GM19023 (cell line): ENCODE measurements around the gene MAPKBP1.

Experiments
- ATAC-seq: cut with Tn5 transposase; IDR thresholded peaks from one replicate; pipeline ENCODE4 v1.9.1; 2021; ENCODE audit warnings: mild to moderate bottlenecking, moderate library complexity; ENCODE audit not compliant: unreplicated experiment

Gene MAPKBP1

GRCh38 chr15:41847981-41848380 lies 73.7 kb downstream of the MAPKBP1 start:
- ATAC-seq: no peak

GRCh38 chr15:41848631-41849030 lies 74.3 kb downstream of the MAPKBP1 start:
- ATAC-seq: no peak

DNA sequence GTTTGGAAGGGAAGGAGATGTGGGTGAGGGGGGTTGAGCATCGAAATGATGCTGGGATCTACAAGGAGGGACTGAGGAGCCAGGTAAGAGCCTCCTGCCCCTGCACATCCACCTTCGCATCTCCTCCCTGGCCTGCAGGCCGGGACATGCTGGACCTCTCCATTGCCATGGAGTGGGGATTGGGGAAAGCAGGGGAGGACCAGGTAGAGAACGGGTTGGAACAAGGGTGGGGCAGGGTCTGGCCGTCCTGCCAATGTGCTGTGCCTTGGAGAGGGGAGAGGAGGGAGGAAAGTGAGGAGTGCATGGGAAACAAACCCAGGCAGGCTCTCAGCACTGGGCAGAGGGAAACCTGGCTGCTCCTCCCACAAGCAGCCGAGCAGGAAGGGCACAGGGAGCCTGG lies 74.9 kb downstream of the MAPKBP1 start:
- ATAC-seq: no peak

DNA sequence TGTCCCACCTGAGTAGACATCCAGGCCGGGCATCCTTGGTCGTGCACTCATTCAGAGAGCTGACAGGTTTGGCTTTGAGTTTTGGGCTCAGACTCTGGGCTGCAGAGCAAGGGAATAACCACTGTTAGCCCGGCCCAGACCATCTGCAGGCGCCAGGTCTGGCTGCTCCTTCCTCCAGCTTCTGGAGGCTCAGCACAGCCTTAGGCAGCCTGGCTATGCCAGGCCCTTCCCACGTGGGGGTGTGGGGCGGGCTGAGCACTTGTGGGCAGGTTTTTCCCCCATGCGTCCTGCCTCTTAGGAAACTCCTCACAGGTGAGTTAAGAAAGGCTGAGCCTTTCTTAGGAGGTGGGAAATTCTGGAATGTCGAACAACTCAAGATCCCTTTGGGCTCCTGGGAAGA lies 75.6 kb downstream of the MAPKBP1 start:
- ATAC-seq: no peak

- ATAC-seq: no peak
Observed at GRCh38 chr15:41850482-41851166, 76.3 kb downstream of the MAPKBP1 start.

DNA sequence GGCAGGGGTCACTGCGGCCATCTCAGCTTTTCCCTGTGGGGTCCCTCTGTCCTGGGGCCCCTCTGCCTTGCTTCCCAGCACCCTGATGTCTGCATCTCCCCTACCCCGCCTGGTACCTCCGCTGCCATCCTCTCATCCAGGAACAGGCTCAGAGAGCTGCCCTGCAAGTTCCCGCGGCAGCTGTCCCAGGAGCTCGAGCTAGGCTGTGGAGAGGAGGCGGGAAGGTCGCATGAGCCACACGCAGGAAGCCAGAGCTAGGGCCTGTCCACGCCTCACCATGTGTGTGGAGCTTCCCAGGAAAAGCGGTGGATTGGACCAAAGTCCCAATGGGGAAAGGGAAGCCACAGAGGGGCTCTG lies 76.9 kb downstream of the MAPKBP1 start:
- no peak for ATAC-seq

DNA sequence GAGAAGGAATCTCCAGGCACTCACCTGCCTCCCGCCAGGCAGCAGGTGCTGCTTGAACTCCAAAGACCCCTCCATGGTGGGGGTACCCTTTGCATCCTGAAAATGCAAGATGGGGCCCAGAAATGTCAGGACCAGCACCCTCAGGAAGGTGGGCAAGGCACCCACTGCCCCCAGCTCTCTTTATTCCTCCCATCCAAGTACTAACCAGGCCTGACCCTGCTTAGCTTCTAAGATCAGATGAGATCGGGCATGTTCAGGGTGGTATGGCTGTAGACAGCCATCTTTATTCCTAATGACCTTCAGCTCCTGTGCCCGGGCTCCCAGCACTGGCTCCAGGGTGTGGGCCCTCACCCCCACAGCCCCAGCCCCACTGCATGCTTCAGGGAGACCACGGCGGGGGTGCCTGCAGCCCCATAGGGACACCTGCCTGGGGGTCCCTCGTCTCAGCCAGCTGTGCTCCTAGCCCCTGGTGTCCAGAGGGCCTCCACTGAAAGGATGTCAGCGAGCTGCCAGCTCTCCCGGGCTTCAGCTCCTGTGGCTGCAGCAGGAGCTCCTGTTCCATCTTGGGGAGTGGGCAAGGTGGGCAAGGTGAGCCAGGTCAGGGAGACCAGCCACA lies 77.6 kb downstream of the MAPKBP1 start:
- no peak for ATAC-seq

GRCh38 chr15:41852736-41853590 lies 78.7 kb downstream of the MAPKBP1 start:
- ATAC-seq: no peak

DNA sequence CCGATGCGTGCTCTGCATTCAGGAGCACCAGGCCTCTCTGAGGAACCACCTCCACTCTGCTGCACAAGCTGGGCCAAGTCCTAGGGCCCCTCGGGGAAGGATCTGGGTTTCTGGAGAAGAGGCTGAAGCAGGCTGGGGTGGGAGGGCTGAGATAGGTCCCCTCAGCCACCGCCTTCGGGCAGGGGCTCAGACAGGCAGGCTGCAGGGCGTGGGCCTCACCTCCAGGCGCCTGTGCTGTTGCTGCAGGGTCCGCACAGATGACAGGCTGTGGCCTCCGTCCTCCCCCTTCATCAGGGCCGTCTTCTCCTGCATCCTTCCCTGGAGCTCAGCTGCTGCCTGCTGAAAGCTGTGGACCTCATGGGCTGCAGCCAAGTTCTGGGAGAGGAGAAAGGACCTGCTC lies 79.5 kb downstream of the MAPKBP1 start:
- ATAC-seq: no peak

DNA sequence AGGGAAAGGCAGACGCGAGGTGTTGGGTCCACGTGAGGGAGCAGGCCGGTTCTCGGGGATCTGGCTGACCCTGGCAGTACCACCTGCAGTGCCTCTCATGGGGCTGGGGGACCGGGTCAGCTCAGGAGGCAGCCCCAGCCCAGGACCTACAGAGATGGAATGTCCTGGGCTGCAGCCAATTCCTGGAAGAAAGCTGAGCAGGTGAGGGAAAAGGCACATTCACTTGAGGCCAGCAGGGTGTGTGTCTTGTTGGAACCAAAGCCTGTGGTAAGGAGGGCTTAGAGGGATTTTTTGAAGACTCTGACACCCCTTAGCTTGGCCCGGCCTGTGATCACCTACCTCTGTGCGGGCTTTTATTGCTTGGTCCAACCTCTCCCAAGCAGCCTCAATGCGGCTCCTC lies 80.2 kb downstream of the MAPKBP1 start:
- ATAC-seq: no peak

GRCh38 chr15:41855261-41855961 lies 81.1 kb downstream of the MAPKBP1 start:
- ATAC-seq: no peak

- no peak for ATAC-seq
Observed at GRCh38 chr15:41856262-41856661, 82.0 kb downstream of the MAPKBP1 start.

DNA sequence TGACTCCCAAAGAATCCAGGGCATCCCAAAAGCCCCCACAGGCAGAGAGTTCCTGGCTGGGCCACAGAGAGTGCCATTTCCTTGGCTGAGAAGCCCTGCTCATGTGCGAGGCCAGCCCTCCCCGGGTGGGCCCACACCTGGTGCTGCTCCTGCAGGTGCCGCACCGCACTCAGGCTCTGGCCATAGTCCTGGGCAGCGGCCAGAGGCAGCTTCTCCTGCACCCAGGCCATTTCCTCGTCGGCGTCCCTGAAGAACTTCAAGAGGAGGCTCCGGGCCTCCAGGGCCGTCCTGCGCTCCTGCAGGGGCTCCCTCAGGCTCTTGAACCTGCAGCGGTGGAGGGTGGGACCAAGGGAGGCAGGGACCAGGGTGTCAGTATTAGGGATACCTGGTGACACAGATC lies 82.4 kb downstream of the MAPKBP1 start:
- no peak for ATAC-seq

DNA sequence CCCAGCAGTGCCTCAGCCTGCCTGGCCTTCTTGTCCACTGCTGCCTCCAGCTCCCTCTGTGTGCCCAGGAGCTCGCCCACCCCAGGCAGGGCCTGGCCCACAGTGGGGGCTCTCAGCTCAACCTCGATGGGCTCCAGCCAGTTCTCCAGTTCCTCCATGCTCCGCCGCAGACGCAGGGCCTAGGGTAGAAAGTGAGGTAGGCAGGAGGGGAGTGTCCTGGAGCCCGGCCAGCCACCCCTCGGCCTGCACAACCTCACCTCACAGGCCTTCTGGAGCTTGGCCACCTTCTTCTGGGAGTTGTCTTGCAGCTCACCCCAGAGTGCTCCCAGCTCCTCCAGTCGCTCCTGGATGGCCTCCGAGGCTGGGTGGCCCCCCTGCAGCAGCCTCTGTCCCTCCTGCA lies 83.0 kb downstream of the MAPKBP1 start:
- no peak for ATAC-seq

DNA sequence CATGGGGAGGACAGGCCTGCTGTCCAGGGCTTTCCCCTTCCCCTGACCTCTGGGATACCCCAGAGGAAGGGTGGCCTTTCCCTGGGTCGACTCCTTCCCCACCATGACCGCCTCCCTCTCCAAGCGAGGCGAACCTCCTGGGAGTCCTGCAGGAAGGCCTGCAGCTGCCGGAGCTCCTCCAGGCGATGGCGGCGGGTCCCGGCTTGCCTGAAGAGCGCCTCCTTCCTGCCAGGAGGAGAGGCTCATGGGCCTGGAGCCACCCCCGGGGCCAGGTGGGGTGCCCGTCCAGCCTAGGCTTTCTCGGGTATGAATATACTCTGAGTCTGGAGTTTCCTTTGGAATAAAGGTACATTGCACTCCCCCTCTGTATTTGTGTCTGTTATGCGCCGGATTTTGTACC lies 84.5 kb downstream of the MAPKBP1 start:
- no peak for ATAC-seq

- no peak for ATAC-seq
Observed at GRCh38 chr15:41860049-41860828, 86.0 kb downstream of the MAPKBP1 start.

DNA sequence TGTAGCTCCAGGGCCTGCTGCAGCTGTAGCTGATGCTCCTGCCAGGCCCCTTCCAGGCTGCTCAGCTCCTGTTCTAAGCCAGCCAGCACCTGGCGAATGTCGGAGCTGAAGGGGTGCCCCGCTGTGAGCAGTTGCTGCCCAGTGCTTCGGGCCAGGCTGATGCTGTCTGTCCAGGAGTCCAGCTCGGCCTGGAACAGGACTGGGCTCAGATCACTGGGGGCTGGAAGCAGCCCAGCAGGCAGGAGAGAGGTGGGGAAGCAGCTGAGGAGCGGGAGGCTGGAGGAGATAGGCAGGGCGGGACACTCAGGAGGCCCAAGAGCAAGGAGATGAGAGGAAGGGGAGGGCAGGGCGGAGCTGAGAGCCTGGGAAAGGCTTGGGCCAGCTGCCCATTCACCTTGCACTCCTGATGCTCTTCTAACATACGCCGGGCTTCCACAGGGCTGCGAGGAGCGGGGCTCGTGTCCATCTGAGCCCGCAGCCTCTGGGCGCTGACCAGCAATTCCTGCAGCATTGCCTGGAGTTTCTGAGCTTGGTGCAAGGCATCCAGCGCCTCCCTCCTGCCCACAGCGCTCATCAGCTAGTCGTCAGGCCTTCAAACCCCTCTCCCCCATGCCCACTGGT lies 87.6 kb downstream of the MAPKBP1 start:
- ATAC-seq: no peak

DNA sequence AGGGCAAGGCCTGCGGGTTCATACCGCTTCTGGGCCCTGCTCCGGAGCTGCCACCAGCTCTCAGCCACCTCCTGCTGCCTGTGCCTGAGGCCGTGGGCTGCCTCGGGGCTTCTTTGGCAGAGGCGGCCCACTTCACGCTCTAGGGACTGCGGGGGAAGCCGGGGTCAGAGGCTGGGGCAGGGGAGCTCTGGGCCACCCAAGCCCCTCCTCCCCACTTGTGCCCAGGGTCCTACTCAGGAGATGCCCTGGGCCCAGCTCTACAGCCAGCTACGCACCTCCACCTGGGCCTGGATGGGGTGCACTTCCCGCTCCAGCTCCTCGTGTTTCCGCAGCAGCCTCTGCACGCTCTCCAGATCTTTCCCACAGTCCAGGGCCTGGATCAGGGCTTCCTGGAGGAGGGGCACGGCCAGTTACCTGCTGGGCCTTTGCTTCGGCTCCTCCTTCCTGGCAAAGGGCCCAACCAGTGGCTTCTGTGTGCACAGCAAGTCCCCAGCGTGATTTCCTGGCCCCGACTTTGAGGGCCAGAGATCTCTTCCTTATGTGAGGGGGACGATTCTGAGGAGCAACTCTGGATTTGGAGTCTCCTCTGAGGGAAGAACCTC lies 88.3 kb downstream of the MAPKBP1 start:
- no peak for ATAC-seq

- ATAC-seq: no peak
Observed at GRCh38 chr15:41865490-41866055, 91.3 kb downstream of the MAPKBP1 start.
